Heart left ventricle (tissue), 13 donors: ENCODE data around the gene KPNA4.

Experiments used
- POLR2A ChIP-seq, 2 donors: fragments of 450-650 bp; IDR thresholded peaks; one replicate each; pipeline ENCODE4 v1.6.1; 2017; ENCODE audit warnings: antibody characterized with exemption in 2 of 2, mild to moderate bottlenecking in 2 of 2, moderate library complexity in 2 of 2
- TF ChIP-seq, protein P1 (sequence below), 12 donors: fragments of 200-600 bp; sonication (generic) in 4 of 12; IDR thresholded peaks; one replicate each; pipeline versions ENCODE4 v1.5.0 to v1.8.0; 2018 to 2022; ENCODE audit warnings: antibody characterized with exemption in 12 of 12, mild to moderate bottlenecking in 5 of 12
- donor health status: ischemic (EF 13 %, LVEDD 7.1; RV severe dilation, severe dysfunction).
- donor health status: DM: no; HTN: yes; CAD: no.
- donor health status: DM: no; HTN: no; CAD: no.
- donor health status: ischemic (EF 25% LVEDD 6.9; RV normal size, moderate dysfunction).
- donor health status: ischemic (EF 25% LVEDD 5.7; RV mildly dilated, moderate dysfunction).
- donor health status: ischemic (EF 35%, LVEDD 5.7; RV mildly dilated, moderate dysfunction).
- donor health status: nonischemic (EF 11% LVEDD 7.7; RV severe dilation, severe dysfunction).
- donor health status: DM: yes; HTN: yes; CAD: no.
- donor health status: PGD.
- donor health status: ischemic (EF 29% LVEDD 5.4; RV normal size, mild dysfunction).
- donor health status: nonischemic (EF 23%, LVEDD 6.1; RV moderate dilation, normal function).

- TF ChIP-seq, protein P1, sequence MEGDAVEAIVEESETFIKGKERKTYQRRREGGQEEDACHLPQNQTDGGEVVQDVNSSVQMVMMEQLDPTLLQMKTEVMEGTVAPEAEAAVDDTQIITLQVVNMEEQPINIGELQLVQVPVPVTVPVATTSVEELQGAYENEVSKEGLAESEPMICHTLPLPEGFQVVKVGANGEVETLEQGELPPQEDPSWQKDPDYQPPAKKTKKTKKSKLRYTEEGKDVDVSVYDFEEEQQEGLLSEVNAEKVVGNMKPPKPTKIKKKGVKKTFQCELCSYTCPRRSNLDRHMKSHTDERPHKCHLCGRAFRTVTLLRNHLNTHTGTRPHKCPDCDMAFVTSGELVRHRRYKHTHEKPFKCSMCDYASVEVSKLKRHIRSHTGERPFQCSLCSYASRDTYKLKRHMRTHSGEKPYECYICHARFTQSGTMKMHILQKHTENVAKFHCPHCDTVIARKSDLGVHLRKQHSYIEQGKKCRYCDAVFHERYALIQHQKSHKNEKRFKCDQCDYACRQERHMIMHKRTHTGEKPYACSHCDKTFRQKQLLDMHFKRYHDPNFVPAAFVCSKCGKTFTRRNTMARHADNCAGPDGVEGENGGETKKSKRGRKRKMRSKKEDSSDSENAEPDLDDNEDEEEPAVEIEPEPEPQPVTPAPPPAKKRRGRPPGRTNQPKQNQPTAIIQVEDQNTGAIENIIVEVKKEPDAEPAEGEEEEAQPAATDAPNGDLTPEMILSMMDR (IDR thresholded peaks at IDR 0.05): no peak
- TF ChIP-seq POLR2A (IDR thresholded peaks at IDR 0.05): no peak
Measured at GRCh38 chr3:160460033-160460432, 105.3 kb downstream of the KPNA4 start.
